SKM-1 (cell line): Measurements from ENCODE around the gene DUS1L.

Experiments
- DNase-seq: peaks from one replicate; lab custom pipeline; 2025; ENCODE audit not compliant: unreplicated experiment; lab: John Stamatoyannopoulos, UW

DUS1L gene

DNA sequence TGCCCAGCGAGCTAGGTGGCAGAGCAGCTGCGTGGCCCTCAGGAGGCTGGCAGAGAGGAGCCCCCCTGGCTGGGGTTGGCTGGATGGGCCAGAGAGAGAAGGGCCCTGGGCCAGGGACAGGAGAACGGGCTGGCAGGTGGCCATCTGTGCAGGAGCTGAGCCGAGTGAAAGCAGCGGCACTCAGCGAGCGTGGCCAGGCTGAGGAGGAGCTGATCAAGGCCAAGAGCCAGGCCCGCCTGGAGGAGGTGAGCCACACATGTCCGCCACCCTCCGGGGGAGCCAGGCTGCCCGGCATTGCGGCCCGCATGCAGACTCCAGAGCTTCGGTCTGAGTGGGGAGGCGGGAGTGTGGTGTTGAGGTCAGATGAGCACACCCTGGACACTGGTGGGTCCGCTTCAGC, 36.2 kb downstream of the DUS1L start:
- no peak for DNase-seq

DNA sequence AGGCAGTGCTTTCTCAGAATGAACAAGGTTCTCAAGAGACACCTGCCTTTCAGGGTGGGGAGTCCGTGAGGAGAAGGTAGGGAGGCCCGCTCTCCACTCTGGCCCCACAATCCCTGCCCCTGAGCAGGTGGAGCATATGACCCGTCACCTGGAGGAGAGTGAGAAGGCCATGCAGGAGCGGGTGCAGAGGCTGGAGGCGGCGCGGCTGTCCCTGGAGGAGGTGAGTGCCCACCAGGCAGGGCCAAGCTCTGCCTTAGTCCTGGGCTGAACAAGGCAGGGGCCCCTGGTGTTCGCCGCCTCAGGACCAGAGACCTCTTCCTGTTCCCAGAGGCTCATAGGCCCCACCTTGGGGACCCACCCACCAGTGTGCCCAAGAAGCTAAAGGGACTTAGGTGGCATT, 36.6 kb downstream of the DUS1L start:
- DNase-seq = no peak

DNA sequence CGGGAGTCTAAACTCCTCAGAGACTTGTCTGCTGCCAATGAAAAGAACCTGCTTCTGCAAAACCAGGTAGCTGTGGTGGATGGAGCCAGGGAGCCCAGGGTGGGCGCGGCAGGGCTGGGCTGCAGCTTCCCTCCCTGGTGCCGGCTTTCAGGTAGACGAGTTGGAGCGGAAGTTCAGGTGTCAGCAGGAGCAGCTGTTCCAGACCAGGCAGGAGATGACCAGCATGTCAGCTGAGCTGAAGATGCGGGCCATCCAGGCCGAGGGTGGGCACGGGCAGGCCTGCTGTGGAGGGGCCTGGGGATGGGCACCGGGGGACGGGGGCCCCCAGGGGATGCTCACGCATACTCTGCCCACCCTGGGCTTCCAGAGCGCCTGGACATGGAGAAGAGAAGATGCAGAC, 37.4 kb downstream of the DUS1L start:
- DNase-seq = no peak

DNA sequence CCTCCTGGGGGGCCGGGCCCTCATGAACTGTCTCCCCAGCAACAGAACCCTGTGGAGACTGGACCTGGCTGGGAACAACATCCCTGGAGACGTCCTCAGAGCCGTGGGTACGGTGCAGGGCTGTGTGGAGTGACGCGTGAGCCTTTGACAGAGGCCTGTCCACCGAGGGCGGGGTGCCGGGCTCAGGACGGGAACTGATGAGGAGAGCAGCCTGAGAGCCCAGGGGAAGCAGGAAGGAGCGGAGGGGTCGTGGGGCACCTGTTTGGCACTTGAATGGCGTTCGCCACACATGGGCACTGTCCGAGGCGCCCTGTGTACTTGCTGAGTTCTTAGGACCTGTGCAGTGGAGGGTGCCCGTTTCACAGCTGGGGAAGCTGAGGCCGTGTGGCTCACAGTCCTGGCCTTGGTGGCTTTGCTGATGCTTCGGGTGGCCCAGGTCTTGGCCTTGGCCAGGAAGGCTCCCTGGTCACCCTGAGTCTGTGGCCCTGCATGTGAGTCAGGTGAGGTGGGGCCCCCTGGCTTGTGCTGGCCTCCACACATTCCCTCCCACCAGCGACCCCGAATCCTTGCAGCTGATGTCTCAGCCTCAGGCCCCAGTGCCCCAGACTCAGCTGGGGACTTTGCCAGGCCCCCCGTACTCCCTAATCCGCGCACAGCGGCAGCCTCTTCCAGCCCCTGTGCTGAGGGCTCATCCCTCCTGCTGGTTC, 40.0 kb downstream of the DUS1L start:
- DNase-seq = no peak

DNA sequence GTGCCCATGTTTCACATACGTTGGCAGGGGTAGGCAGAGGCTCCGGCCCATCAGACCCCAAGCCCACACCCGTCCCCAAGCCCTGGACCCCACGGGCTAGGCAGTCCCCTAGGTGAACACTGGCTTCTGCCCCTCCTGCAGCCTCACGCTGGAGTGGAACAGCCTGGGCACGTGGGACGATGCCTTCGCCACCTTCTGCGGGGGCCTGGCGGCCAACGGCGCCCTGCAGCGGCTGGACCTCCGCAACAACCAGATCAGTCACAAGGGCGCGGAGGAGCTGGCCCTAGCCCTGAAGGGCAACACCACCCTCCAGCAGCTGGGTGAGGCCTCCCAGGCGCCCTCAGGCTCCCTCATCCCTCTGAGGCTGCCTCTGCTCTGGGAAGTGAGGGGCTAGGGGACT, 40.7 kb downstream of the DUS1L start:
- DNase-seq = no peak

DNA sequence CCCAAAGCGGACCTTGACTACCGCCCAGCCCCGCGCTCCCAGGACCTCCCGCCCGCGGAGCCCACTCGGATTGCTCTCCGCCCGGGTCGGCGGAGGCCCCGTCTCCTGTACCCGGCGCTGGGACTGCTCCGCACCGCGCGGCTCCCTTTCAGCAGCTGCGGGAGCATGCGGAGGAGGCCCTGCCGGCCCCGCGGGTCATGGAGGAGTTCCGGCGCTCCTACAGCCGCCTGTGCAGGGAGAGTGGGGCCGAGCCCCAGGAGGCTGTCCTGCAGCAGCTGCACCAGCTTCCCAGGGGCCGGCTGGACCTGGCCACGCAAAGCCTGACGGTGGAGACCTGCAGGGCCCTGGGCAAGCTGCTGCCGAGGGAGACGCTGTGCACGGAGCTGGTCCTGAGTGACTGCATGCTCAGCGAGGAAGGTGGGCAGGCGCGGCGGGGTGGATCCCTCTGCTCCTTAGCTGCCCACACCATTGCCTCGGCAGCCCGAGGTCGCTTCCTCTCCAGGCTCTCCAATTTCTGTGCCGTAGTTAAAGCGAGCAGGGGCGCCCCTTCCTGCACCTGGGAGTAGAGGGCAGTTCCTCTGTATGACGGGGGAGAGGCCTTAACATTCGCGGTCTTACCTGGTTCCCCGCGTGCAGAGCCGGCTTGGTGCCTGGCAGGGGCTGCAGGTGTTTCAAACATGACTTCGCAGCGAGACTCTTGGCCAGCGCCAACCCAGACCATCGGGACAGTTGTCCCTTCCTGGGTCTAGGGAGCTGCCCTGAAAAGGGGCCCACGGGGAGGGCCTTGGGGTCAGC, 42.0 kb downstream of the DUS1L start:
- DNase-seq = no peak

DNA sequence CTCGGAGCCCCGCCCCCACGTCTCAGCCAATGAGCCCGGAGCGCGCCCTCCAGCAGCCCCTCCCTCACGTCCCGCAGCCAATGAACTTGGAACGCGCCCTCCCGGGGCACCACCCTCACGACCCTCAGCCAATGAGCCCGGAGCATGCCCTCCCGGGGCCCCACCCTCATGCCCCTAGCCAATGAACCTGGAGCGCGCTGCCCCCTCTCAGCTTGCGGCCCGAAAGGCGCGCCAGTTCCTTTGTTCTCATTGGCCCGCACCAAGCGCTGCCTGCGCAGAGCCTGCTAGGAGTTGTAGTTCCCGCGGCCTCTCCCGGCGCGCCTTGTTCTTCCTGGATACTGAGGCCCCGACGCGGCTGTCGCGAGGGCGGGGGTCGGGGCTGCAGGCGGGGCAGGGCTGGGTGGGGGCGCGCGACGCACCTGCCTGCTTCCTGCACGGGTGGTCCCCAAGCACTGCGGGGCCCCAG, 42.6 kb downstream of the DUS1L start, which contains the start of gene LRRC45:
LRRC45 (plus strand) TSS at position 325 of the 466 bp plus-strand sequence. CDS start 339 bp downstream, outside the sequence.
- DNase-seq = peak; percentile 99

DNA sequence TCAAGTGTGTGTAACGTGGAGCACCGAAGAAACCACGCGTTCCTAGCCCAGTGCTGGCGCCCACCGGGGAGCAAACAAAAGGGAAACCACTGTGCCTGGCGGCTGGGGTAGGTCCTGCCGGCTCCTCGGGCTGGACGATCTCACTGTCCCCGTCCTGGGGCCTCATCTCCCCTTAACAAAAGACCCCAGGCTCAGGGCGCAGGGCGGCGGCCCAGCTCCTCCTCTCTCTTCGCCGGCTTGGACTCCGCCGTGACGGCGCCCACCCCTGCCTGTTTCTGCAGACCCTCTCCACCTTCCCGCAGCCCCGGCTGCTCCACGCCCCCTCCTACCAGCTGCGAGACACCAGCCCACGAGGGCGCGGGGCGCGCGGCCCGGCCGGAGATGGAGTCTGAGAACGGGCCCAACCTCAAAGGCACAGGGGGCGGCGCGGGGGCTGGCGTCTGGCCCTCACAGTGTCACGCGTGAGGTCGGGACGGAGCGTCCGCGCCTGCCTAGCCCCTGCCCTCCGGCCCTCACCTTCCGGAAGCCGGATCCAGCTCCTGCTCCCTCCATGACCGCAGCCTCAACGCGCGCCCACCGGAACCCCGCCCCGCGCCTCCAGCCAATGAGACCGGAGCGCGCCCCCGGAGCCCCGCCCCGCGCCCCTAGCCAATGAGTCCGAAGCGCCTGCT, 43.2 kb downstream of the DUS1L start, which contains the start of gene CENPX:
CENPX (minus strand) TSS at position 569 of the 671 bp plus-strand sequence; CDS start at position 552, 17 bp downstream.
- DNase-seq = no peak

DNA sequence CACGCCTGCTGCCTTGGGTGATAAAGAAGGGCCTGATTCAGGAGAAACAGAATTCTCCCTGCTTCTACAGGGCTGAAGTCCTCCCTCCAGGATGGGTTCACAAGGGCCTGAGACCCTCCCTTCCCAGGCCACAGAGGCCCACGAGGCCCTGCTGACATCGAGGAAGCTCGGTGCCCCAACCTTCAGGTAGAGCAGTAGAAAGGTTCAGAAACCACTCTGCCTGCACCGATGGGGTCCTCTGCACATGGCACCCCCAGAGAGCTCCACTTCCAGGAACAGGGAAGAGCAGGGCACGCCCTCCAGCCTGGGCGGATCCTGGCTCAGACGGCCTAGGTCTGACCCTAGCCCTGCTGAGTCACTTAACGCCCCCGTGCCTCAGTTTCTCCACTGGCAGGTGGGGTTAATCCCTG, 43.7 kb downstream of the DUS1L start:
- no peak for DNase-seq

DNA sequence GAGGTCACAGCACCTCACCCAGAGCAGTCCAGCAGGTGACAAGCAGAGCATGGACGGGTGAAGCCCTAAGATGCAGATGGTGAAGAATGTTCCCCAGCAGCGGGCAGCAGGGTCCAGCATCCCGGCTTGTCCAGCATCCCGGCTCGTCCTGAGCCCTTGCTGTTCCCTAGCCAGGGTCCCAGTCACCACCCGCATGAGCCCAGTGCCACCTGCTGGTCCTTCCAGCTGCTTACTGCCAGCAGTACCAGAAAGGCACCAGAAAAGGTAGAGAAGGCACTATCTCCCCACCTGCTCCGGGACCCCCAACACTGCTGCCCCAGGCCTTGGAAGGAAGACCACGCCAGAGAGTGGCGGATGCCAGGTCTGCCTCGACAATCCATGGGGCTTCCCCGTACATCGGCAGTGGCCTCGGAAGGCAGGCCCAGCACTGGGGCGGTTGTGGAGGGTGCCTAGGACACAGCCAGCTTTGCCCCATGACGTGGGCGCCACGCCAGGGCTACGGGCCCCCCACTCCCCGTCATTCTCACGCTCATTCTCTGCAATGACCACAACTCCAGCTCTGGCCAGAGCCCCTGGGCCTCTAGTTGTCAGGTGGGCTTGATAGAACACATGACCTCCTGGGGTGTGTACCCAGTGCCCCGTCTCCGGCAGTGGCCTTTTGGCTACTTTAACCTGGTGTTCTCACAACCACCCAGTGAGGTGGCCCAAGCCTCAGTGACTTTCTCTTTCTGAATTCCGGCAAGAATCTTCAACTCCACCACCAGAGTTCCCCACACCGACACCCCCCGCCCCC, 44.3 kb downstream of the DUS1L start:
- no peak for DNase-seq

DNA sequence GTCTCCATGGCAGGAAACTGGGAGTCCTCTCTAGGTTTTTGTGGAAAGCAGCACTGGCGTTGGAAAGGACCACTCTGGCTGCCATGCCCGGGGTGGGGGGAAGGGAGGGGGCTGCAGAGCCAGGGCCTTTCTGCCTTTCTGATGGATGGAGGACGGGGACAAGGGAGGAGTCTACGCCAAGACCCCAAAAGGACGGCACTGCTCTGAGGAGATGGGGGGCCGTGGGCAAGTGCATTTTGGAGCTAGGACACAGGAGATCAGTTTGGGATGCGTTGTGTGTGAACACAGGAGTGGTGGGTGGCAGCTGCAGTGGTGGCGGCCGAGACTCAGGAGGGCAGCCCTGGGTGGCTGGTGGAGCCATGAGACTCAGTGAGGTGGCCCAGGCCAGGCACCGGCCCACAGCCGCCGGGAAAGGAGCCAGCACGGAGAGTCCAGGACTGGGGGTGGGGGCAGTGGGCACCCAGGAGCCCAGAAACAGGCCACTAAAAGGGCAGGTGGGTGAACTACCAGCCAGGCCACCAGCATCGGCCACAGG, 45.0 kb downstream of the DUS1L start:
- DNase-seq = no peak

DNA sequence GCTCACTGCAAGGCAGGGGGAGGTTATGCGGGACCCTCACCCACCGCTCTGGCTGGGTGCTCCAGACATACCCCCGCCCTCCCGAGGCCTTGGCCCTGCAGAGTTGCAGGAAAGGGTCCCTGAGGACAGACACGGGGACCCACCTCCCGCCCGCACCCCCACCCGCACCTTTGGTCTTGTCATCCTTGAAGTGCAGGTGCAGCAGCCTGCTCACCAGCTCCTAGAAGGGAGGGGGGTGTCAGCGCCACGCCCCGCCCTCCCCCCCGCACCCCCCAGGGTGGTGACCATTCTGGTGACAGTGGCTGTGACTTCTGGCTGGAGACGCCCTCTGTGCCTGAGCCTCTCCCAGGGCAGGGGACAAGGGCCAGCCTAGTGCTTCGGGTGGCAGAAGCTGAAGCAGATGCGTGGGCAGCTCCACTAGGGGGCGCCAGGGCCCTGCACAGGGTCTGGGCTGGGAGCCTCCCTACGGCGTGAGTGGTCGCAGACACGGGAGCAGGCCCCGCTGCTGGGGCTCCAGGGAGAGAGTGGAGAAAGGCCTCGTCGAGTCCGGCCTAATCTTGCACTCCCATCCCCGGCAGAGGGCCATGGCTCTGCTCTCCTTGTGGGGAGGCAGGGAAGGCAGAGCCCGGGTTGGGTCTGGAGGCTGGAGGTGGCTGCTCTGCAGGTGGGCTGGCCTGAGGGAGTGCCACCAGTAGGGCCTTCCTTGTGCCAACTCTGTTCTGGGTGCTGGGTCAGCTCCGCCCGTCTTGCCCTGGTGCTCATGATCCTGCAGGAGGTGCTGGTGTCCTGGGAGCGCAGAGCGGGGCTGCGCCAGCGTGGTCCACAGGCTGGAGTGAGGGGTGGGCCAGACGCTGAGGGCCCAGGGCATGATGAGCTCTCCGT, 45.7 kb downstream of the DUS1L start:
- peak; percentile 42 for DNase-seq

DNA sequence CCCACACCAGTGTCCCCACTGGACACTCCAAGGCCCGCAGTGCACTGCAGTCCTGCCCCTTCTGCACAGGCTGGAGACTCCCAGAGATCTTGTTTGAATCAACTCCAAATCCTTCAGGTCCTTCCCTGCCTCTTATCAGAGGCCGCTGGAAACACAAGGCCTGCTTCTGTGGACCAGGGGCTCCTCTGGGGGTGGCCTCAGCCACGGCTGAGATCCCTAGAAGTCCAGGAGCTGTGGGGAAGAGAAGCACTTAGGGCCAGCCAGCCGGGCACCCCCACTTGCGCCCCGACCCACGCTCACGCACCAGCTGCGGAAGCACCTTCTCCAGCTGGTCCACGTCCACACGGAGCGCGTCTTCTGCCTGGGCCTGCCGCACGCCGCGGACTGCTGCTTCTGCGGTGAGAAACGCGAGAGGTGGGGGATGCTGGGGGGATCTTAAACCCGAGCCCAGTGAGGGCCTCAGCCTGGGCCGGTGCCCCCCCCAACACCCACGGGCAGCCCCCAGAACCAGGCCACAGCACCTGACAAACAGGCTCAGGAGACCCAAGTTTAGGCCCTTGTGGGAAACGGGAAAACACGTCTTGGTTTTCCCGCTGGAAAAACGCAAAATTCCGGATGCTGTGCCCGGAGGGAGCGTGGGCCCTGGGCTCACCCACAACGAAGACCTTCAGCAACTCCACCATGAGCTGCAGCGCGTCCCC, 46.5 kb downstream of the DUS1L start:
- DNase-seq = no peak

DNA sequence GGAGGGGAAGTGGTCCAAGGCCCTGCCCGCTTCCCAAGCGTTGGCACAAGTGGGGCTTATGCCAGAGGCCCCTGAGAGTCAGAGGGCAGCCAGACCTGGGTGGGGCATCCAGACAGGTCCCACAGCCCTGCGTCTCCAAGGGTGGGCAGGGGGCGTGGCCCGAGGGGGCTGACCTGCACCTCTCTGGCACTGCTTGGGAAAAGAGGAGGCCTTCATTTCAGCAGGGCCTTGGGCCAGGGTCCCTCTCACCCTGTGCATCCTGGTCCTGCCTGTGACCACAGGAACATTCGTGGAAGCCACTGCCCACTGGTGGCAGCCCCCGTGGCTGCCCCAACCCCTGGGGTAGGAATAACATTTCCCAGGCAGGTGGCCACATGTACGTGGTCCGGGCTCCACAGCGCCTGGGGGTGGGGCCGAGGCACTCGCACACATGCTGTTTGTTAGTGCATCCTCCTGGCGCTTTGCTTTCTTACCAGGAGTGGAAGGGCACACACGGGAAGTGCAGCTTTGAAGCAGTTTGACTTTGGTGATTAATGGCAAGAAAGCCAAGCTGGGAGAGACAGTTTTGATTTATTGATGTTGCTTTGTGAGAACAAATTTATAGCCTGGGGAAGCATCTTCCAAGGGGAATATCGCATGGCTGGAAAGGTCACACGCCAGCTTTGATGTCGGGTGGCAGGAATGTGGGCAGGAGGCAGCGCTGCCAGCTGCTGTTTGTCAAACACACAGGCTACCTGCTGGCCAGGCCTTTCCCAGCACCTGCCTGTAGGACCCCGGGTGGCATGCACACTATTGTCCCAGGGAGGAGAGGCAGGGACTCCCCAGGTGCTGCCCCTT, 47.2 kb downstream of the DUS1L start:
- DNase-seq = no peak

DNA sequence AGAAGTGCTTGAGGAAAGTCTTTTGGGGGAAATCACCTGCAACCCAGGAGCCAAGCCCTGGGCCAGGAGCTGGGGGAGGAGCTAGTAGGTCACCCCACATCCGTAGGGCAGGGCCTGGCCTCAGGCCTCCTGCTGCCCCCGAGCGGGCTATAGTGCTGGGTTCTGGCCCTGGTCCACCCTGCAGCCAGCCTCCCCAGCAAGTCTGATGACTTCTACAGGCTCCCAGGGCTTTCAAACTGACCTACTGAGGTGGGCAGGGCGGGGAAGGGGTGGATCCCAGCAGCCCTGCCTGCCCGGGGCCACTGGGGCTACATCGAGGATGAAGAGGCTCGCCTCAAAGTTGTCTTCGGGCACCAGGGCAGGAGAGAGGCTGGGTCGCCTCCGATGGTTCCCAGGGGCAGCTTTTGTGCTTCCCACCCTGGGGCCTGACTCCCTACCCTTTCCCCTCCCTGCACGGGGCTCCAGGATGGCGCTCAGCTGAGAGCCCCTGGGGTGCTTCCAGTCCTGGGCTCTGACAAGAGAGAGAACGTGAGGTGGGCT, 47.9 kb downstream of the DUS1L start:
- DNase-seq = no peak

DNA sequence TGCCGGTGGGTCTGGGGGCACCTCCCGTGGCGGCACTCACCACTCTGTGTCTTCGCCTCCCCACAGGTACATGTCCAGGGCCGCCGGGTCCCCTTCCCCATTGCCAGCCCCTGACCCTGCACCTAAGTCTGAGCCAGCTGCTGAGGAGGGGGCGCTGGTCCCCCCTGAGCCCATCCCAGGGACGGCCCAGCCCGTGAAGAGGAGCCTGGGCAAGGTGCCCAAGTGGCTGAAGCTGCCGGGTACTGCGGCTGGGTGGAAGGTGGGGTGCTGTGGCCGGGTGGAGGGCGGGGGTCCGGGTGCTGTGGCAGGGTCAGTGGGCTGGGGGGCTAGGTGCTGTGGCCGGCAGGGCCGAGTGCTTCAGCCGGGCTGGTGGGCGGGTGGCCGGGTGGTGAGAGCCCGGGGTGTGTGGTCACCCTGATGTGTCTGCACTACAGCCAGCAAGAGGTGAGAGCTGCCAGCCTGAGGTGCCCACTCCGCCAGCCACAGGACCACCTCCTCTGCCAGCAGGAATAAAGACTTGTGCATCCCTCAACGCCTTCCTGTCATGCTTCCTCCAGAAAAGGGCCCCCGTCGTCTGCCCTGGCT, 48.6 kb downstream of the DUS1L start:
- DNase-seq = no peak

DNA sequence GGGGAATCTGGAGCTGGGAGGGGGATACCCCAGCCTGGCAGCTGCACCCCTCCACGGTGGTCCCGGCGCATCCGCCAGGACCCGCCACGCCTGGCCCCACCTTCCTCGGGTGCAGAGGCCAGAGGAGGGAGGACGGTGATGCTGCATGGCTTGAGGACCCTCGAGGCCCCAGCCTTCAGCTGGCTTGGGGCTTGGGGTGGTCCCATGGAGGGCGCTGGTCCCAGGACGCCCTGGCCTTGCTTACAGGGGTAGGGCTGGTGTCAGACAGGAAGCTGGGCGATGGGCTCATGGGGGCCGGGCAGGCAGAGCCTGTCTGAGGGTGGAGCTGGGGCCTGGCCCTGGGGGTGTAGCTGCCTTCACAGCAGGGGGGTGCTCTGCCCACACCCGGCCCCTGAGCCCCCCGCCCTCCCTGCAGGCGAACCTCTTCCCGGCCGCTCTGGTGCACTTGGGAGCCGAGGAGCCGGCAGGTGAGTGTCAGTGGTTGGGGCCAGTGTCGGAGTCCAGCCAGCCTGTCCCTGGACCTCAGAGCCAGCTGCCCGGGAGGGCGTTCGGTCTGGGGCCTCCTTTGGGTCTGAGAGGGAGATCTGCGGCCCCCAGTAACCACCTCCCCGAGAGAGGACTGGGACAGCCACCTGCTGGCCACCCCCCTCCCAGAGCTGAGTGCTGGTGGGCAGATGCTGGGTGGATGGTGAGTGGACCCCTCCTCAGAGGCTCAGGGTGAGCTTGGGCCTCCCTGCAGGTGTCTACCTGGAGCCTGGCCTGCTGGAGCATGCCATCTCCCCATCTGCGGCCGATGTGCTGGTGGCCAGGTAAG, 49.3 kb downstream of the DUS1L start:
- no peak for DNase-seq
